Suprapubic skin (tissue), 4 donors: Measurements from ENCODE around the gene SPATA3. TPM values are rescaled to one million over a fixed set of nuclear protein-coding genes. Genes with fewer than 3 reads are reported as not detected.

Experiments used
- DNase-seq, 2 donors: peaks; one replicate each; pipeline ENCODE4 v3.0.0-alpha.2; 2019; ENCODE audit warnings: low spot score in 2 of 2
- H3K27ac ChIP-seq: fragments of 200-600 bp; sonication (generic); one replicate; pipeline ENCODE4 v1.5.1; 2019
- H3K27me3 ChIP-seq: fragments of 200-600 bp; sonication (generic); one replicate; pipeline ENCODE4 v1.5.1; 2019
- H3K36me3 ChIP-seq: fragments of 200-600 bp; sonication (generic); one replicate; pipeline ENCODE4 v1.5.1; 2019
- H3K4me1 ChIP-seq: fragments of 200-600 bp; sonication (generic); one replicate; pipeline ENCODE4 v1.5.1; 2019
- H3K4me3 ChIP-seq: fragments of 200-600 bp; sonication (generic); one replicate; pipeline ENCODE4 v1.5.1; 2019; ENCODE audit warnings: mild to moderate bottlenecking
- H3K9me3 ChIP-seq: fragments of 200-600 bp; sonication (generic); one replicate; pipeline ENCODE4 v1.5.1; 2019
- EP300 ChIP-seq: sonication (generic); formaldehyde crosslinking; IDR thresholded peaks from one replicate; pipeline ENCODE4 v1.6.1; 2017; ENCODE audit warnings: antibody characterized with exemption
- POLR2A ChIP-seq, 2 donors: fragments of 450-650 bp; IDR thresholded peaks; one replicate each; pipeline ENCODE4 v1.6.1; 2017; ENCODE audit warnings: antibody characterized with exemption in 2 of 2, mild to moderate bottlenecking in 2 of 2, moderate library complexity in 2 of 2
- POLR2AphosphoS5 ChIP-seq, 3 donors: sonication (generic); formaldehyde crosslinking; IDR thresholded peaks; one replicate each; pipeline ENCODE4 v1.6.1; 2017; ENCODE audit warnings: antibody characterized with exemption in 3 of 3
- WGBS: methylation state at CpG from one replicate; pipeline ENCODE4 v1.1.5; 2018; 5-methylcytosine and 5-hydroxymethylcytosine counted together
- total RNA-seq, 4 donors: library from RNA; depleted of rRNA; stranded (reverse); fragments of >200 nt; gene quantifications; one replicate each; pipeline ENCODE4 v1.1.0, GENCODE V29; 2016
- TF ChIP-seq, protein P1 (sequence below), 2 donors: fragments of 200-600 bp in 1 of 2; fragments of 450-650 bp in 1 of 2; sonication (generic) in 1 of 2; IDR thresholded peaks; one replicate each; pipeline ENCODE4 v1.5.1; 2016 to 2019; ENCODE audit warnings: antibody characterized with exemption in 2 of 2, mild to moderate bottlenecking in 1 of 2, moderate library complexity in 1 of 2

Gene SPATA3
- total RNA-seq, 4 donors from 2014 or later, result not detected

- H3K27ac ChIP-seq, result no peak overlapping the region
- no peak for DNase-seq
These were observed 54.3 kb downstream of the SPATA3 start for GRCh38 chr2:231050018-231050901.

DNA sequence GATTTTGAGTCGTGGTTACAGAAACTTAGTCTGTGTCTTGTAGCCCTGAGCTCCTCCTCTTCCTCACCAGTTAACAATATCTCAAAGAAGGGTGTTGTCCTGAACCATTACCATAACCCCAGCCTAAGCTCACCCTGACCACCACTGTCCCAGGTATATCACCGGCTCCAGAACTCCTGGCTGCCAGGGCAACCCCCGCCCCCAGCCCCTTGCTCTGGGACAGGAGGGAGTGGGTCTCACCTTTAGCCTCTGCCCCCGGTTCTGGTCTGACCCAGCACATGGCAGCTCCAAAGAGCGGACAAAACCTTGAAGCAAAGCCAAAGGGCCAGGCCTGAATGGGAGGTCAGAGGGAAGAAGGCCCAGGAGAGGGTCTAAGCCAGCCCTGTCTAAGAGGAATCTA lies 55.2 kb downstream of the SPATA3 start:
- Histone ChIP-seq H3K27ac (no peak overlapping the region), H3K9me3 (no peaks in the 10 kb centered on the region), H3K36me3 (no peaks in the 10 kb centered on the region), H3K4me1 (peaks cover 10% of the 10 kb centered on the region), H3K4me3 (no peak overlapping the region), H3K27me3 (peaks cover 9% of the 10 kb centered on the region)
- no peak for DNase-seq
- TF ChIP-seq, protein P1, sequence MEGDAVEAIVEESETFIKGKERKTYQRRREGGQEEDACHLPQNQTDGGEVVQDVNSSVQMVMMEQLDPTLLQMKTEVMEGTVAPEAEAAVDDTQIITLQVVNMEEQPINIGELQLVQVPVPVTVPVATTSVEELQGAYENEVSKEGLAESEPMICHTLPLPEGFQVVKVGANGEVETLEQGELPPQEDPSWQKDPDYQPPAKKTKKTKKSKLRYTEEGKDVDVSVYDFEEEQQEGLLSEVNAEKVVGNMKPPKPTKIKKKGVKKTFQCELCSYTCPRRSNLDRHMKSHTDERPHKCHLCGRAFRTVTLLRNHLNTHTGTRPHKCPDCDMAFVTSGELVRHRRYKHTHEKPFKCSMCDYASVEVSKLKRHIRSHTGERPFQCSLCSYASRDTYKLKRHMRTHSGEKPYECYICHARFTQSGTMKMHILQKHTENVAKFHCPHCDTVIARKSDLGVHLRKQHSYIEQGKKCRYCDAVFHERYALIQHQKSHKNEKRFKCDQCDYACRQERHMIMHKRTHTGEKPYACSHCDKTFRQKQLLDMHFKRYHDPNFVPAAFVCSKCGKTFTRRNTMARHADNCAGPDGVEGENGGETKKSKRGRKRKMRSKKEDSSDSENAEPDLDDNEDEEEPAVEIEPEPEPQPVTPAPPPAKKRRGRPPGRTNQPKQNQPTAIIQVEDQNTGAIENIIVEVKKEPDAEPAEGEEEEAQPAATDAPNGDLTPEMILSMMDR (IDR thresholded peaks at IDR 0.05), result no peak
- TF ChIP-seq EP300 (no peak), POLR2A (IDR thresholded peaks at IDR 0.05) (no peak), POLR2AphosphoS5 (IDR thresholded peaks at IDR 0.05) (no peak)
- WGBS, result 91% methylated on average over 5 of the region's 5 CpGs

More at GRCh38 chr2:231050018-231050901, 54.3 kb downstream of the SPATA3 start:
- peaks cover 10% of the 10 kb centered on the region for H3K4me1 ChIP-seq
- no peak overlapping the region for H3K4me3 ChIP-seq
- H3K9me3 ChIP-seq, result no peaks in the 10 kb centered on the region
- peaks cover 9% of the 10 kb centered on the region for H3K27me3 ChIP-seq
- TF ChIP-seq POLR2AphosphoS5 (IDR thresholded peaks at IDR 0.05), result no peak
- no peak for TF ChIP-seq EP300
- no peak for TF ChIP-seq POLR2A (IDR thresholded peaks at IDR 0.05)
- TF ChIP-seq, protein P1 (IDR thresholded peaks at IDR 0.05), result no peak
- 65% methylated on average over 9 of the region's 9 CpGs for WGBS
- no peaks in the 10 kb centered on the region for H3K36me3 ChIP-seq

- Histone ChIP-seq H3K27ac (no peak overlapping the region), H3K4me1 (peaks cover 13% of the 10 kb centered on the region), H3K4me3 (peak overlapping the region; percentile 67), H3K36me3 (no peaks in the 10 kb centered on the region), H3K27me3 (peaks cover 4% of the 10 kb centered on the region), H3K9me3 (no peaks in the 10 kb centered on the region)
- 10% methylated on average over 44 of the region's 62 CpGs for whole genome bisulfite sequencing
- no peak for TF ChIP-seq EP300
- TF ChIP-seq, protein P1 (IDR thresholded peaks at IDR 0.05), result peak; percentile 46 to 98
- DNase-seq, result peak; percentile 84 to 88
These were observed 56.9 kb downstream of the SPATA3 start for GRCh38 chr2:231052494-231053451.

DNA sequence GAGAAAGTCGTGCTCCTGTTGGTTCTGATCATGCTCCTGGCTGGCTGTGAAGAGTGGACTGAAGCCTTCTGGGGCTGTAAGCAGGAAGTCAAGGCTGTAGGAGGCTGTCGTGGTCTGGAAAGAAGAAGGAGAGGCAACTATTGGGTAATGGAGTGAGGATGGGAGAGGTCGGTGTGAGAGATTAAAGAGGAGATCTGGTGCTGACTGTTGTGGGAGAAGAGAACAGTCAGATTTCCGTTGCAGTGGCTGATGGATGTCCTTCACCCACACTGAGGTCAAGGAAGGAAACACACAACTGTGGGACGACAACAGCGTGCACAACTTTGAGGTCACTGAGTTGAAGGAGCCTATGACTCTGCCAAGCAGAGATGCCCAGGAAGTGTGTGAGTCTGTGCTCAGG lies 57.9 kb downstream of the SPATA3 start:
- H3K27me3 ChIP-seq, result peaks cover 4% of the 10 kb centered on the region
- no peak overlapping the region for H3K4me3 ChIP-seq
- DNase-seq, result no peak
- no peak overlapping the region for H3K27ac ChIP-seq
- H3K36me3 ChIP-seq, result no peaks in the 10 kb centered on the region
- H3K4me1 ChIP-seq, result peaks cover 24% of the 10 kb centered on the region
- TF ChIP-seq POLR2AphosphoS5 (IDR thresholded peaks at IDR 0.05) (no peak), EP300 (no peak), POLR2A (IDR thresholded peaks at IDR 0.05) (no peak)
- TF ChIP-seq, protein P1 (IDR thresholded peaks at IDR 0.05), result no peak
- WGBS, result 80% methylated on average over 6 of the region's 6 CpGs
- H3K9me3 ChIP-seq, result no peaks in the 10 kb centered on the region
